HG02938 (cell line): ENCODE results near the gene GOLGA8M.
"Not testable (repeated sequence)": the region's sequence is repeated elsewhere in the genome, so short reads cannot be mapped to it uniquely, and the experiment has no call there.

Source experiments
- ATAC-seq: cut with Tn5 transposase; IDR thresholded peaks from one replicate; pipeline ENCODE4 v1.9.1; 2021; ENCODE audit warnings: mild to moderate bottlenecking, moderate library complexity; ENCODE audit not compliant: unreplicated experiment

Gene GOLGA8M

DNA sequence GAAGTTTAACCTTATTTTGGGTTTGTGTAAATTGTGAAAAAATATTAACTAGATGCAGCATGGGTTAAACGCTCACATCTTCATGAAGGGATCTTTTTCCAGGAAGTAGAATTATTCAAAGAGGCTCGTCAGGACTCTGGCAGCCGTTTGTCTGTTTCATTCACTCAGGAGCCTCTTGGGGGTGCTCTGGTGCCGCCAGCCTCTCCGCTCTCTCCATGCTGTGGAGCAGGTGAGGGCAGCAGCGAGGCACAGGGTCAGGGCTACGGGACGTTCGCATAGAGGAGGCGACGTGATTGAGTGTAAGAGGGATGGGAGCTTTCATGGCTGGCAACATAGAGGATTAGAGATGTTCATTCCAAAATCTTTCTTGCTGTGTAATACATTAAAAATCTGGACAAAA, 48.5 kb downstream of the GOLGA8M start:
- not testable (repeated sequence) for ATAC-seq

- ATAC-seq, result not testable (repeated sequence)
These were observed 51.5 kb downstream of the GOLGA8M start for GRCh38 chr15:28660750-28661149.

DNA sequence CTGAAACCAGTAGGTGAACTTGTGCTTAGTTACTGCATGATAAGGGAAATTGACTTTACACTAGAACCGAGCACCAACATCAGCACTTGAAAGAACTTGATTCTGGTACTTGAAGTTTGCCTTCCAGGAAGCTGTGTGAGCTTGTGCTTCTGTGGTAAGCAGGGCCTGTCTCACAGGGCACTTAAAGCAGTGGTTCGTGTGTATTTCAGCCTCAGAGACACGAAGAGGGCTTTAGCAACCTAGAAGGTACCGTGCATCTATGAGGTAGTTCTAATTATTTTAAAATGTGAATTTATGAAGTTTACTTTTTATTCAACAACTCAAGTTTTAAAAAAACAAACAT, 56.2 kb downstream of the GOLGA8M start:
- not testable (repeated sequence) for ATAC-seq

DNA sequence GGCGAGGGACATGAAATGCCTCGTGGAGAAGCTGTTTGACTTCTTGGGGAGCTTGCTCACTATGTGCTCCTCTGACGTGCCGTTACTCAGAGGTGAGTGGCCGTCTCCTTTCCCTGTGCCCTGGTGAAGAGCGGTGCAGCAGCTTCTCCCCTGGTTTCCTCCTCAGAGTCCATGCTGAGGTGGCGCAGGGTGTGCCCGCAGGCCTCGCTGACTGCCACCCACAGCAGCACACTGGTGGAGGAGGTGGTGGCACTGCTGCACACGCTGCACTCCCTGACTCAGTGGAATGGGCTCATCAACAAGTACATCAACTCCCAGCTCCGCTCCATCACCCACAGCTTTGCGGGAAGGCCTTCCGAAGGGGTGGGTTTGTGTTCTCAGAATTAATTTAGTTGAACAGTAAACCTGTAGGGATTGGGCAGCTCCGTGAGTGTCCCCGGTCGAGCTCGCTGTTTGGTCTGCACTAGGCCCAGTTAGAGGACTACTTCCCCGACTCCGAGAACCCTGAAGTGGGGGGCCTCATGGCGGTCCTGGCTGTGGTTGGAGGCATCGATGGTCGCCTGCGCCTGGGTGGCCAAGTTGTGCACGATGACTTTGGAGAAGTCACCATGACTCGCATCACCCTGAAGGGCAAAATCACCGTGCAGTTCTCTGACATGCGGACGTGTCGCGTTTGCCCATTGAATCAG, 56.7 kb downstream of the GOLGA8M start:
- not testable (repeated sequence) for ATAC-seq

DNA sequence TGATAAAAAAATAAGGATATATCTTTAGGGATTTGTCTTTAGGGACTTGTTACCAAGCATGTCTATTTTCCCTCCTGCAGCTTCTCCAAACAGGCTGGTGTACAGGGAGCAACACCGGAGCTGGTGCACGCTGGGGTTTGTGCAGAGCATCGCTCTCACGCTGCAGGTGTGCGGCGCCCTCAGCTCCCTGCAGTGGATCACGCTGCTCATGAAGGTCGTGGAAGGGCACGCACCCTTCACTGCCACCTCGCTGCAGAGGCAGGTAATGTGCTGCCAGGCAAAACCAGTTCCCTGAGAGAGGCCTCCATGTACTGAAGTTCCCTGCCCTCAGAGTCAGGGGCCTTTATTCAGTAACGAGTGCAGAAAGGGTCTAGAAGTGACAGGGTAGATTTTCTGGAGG, 58.0 kb downstream of the GOLGA8M start:
- not testable (repeated sequence) for ATAC-seq

GRCh38 chr15:28652538-28652937, 59.7 kb downstream of the GOLGA8M start:
- not testable (repeated sequence) for ATAC-seq
